Fibroblast of the aortic adventitia (primary cell): ENCODE data around the gene DLGAP1. TPM values are rescaled to one million over a fixed set of nuclear protein-coding genes. Genes with fewer than 3 reads are reported as not detected.
"Not testable (repeated sequence)": the region's sequence is repeated elsewhere in the genome, so short reads cannot be mapped to it uniquely, and the experiment has no call there.

ENCODE experiments used
- DNase-seq: peaks from one replicate; pipeline ENCODE4 v3.0.0-alpha.2; 2010; ENCODE audit warnings: low read depth
- H3K4me3 ChIP-seq: 2 replicates; pipeline ENCODE4 v1.5.1; 2011; ENCODE audit warnings: low read depth, mild to moderate bottlenecking, control low read depth, low read length, moderate library complexity
- total RNA-seq: library from RNA; depleted of rRNA; stranded (reverse); fragments of >200 nt; gene quantifications from 2 replicates; pipeline ENCODE4 v1.2.3, GENCODE V29; 2012; ENCODE audit warnings: low replicate concordance
- TF ChIP-seq, protein P1 (sequence below): IDR thresholded peaks from 2 replicates; pipeline ENCODE4 v1.5.1; 2011; ENCODE audit warnings: mild to moderate bottlenecking, low read length, control low read depth, inconsistent platforms; ENCODE audit not compliant: insufficient read depth

DLGAP1 gene
- total RNA-seq, 1 donor: 1.4 TPM

DNA sequence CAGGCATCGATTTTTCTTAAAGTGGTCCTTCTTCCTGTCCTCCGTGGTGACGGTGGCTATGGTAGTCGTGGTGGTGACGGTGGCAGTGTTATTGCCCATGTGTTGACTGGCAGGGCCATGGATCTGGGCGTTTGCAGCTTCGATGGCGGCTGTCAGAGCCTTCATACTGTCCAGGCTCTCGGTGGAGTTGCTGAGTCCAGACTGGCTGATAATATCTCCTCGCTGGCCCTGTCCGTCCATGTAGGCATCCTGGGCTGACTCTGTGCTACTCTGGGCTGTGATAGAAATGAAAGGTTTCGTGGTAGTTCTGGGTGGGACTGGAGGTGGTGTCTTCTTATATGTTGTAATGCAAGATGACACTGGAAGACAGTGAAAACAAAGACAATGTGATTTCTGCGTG, 873.2 kb downstream of the DLGAP1 start:
- TF ChIP-seq, protein P1, sequence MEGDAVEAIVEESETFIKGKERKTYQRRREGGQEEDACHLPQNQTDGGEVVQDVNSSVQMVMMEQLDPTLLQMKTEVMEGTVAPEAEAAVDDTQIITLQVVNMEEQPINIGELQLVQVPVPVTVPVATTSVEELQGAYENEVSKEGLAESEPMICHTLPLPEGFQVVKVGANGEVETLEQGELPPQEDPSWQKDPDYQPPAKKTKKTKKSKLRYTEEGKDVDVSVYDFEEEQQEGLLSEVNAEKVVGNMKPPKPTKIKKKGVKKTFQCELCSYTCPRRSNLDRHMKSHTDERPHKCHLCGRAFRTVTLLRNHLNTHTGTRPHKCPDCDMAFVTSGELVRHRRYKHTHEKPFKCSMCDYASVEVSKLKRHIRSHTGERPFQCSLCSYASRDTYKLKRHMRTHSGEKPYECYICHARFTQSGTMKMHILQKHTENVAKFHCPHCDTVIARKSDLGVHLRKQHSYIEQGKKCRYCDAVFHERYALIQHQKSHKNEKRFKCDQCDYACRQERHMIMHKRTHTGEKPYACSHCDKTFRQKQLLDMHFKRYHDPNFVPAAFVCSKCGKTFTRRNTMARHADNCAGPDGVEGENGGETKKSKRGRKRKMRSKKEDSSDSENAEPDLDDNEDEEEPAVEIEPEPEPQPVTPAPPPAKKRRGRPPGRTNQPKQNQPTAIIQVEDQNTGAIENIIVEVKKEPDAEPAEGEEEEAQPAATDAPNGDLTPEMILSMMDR: no peak
- no peak for DNase-seq
- H3K4me3 ChIP-seq: no peak overlapping the region

DNA sequence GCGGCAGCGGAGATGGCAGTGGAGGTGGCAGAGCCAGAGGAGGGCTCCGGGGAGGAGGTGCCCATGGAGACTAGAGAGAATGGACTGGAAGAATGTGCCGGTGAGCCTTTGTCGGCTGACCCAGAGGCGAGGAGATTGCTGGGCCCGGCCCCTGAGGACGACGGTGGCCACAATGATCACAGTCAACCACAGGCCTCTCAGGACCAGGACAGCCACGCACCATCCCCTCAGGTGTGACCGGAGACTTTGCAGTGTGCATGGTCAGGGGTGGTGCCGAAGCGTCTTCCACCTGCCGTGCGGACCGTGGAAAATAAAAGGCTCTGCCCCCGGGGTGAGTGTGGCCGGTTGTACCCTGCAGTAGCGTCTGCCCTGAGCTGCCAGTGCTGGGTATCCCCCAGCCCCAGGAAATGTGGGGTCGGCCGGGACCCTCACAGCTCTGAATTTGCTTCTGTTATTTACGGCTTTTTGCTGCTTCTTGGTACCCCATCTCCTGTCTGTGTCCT, 874.5 kb downstream of the DLGAP1 start:
- H3K4me3 ChIP-seq, DNase-seq: not testable (repeated sequence)

DNA sequence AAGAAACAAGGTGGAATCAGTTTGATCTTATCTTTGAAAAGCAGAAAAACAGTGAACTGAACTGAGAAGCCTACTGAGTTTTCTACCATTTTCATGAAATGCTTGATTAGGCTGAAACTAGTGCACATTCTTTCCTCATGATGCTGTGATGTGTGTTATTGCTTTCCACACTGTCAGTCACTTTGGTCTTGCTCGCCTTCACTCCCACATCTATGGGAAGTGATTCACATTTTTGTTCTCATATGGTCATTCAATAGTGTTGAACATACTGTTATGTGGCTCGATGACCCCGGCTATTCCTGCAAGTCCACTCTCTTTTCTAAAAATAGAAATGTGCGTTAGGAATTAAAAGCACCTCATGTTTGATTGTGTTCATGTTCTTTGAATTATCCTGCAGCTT, 875.4 kb downstream of the DLGAP1 start:
- TF ChIP-seq, protein P1: no peak
- H3K4me3 ChIP-seq: no peak overlapping the region
- peak; percentile 80 for DNase-seq

DNA sequence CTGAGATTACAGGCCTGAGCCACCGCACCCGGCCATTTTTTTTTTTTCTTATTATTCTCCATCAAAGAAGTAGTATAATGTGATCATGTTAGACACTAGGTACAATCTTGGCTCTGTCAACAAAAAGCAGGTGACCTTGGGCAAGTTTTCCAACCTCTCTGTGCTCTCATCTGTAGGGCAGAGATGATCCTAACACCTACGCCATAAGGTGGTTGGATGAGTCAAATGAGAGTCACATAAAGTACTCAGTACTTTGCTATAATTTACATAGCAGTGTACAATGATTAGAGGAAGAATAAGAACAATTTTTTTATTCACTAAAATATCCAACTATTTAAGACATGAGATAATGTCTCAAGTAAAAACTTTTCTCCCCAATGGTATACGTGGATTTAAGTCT, 876.5 kb downstream of the DLGAP1 start:
- no peak overlapping the region for H3K4me3 ChIP-seq
- TF ChIP-seq, protein P1: no peak
- DNase-seq: no peak

DNA sequence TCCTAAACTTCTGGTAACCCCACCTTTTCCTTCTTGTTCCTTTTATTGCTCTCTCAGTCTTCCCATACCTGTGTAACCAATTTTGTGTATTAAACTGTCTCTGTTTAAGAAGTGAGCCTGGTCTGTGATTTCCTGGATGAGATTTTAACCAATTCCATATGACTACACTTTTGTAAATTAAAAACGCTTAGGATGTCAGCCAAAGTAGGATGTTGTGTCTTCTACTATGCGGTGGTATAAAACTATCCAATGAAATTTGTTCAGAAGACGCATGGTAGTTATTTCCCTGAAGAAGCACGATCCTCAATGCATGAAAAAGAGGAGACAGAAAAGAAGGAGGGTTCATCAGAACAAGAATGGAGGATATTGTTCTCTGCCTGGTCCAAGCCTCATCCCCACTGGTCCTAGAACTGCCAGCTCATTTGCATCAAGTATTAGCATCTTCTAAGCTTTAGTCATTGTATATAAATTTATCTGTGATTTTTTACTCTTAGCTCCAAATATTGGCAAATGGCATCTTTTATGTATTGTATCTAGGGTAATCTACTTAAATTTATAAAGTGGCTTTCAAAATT, 877.7 kb downstream of the DLGAP1 start:
- TF ChIP-seq, protein P1: no peak

DNA sequence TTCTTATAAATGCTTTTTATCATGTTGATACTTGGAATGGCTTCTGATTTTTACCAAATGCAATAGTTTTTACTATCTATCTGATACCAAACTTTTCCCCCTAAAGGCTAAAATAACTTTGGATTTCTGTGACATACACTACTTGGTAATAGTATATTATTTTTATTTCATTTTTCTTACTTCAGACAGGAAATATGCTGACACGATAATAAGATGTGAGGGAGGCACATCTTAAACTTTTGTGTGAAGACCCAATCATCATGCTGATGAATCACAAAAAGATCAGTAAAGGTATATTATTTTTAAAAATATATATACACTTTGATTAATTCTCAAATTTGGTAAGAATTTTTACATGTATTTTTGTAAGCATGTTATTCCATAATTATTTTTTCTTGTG, 882.3 kb downstream of the DLGAP1 start:
- H3K4me3 ChIP-seq: no peak overlapping the region
- TF ChIP-seq, protein P1: no peak
- DNase-seq: no peak

More for the DNA sequence above, 877.7 kb downstream of the DLGAP1 start:
- no peak for DNase-seq
- H3K4me3 ChIP-seq: no peak overlapping the region

DNA sequence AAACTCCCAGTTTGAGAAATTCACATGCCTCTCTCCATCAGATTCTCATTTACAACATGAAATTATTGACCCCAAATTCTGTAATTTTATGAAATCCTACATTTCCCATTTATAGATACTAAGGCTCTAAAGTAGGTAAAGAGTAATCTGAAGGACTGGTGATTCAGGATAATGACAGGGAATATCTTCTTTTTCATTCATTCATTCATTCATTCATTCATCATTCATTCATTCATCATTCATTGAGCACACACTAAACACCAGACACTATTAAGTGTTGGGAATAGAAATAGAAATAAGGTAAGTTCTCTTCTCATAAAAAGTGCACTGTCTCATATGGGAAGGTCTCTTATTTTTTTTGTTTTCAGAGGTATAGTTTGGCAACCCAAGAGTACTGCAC, 888.3 kb downstream of the DLGAP1 start:
- no peak overlapping the region for H3K4me3 ChIP-seq
- TF ChIP-seq, protein P1: no peak
- DNase-seq: no peak
